H1 (cell line): ENCODE results near the gene ABHD10. TPM values are rescaled to one million over a fixed set of nuclear protein-coding genes. Genes with fewer than 3 reads are reported as not detected.

Source experiments
- ASH2L ChIP-seq: fragments of 200-600, 300-600 bp; sonication (generic); IDR thresholded peaks from one replicate; pipeline ENCODE4 v1.7.1; 2017; ENCODE audit warnings: low read length
- KDM1A ChIP-seq: fragments of 200-600, 300-600 bp; sonication (generic); IDR thresholded peaks from 2 replicates; pipeline ENCODE4 v1.7.1; 2016; ENCODE audit warnings: mild to moderate bottlenecking, low read length, borderline replicate concordance
- RXRA ChIP-seq: IDR thresholded peaks from 2 replicates; pipeline ENCODE4 v1.6.1; 2011; ENCODE audit warnings: low read depth, mild to moderate bottlenecking, low read length, moderate library complexity; ENCODE audit not compliant: insufficient read depth
- polyA plus RNA-seq, 7 experiments: library from polyadenylated mRNA; depleted of rRNA in 3 of 7; stranded (reverse) in 5 of 7; unstranded in 2 of 7; fragments of >200 nt in 5 of 7; fragments of 200-250 nt in 2 of 7; gene quantifications; 1 replicate in 5 of 7; 2 replicates in 1 of 7; 4 replicates in 1 of 7; pipeline versions ENCODE4 v1.2.1 to v1.2.3, GENCODE V29; 2011 to 2013; ENCODE audit warnings: missing spikeins in 2 of 7, mixed read lengths in 2 of 7
- total RNA-seq: library from RNA; stranded (reverse); fragmentation: NEBNext Ultra II Directional; extraction: Animal tissue kit (Norgen Biotek cat#: 25700); gene quantifications from 2 replicates; pipeline ENCODE4 v1.2.1, GENCODE V29; 2021

ABHD10 gene
- total and polyA plus RNA-seq, 2 of the 8 experiments (the other 6 are each of a cell fraction or from before 2014, with no cell fraction given), result 10.9 to 24.6 TPM

GRCh38 chr3:111961461-111962164, 17.2 kb upstream of the ABHD10 start (continued):
- TF ChIP-seq ASH2L (no peak), KDM1A (no peak), RXRA (no peak)
